HCT116 (cell line): ENCODE data around the gene TCEANC. TPM values are rescaled to one million over a fixed set of nuclear protein-coding genes. Genes with fewer than 3 reads are reported as not detected.

Experiments used
- ATAC-seq: fragments of 200-7000 bp; cut with Tn5 transposase; 2 replicates; pipeline ENCODE4 v1.9.1; 2020; ENCODE audit warnings: mild to moderate bottlenecking, moderate library complexity
- BruUV-seq: library from RNA; stranded (reverse); fragments of 400-500 nt; replicated peaks from 2 replicates; lab custom pipeline; 2021; lab: Mats Ljungman, UMichigan
- CTCF ChIA-PET: fragments of 300-600 bp; sonication (Branson Sonifier 250); formaldehyde crosslinking; loops from one replicate; lab custom pipeline; 2021; ENCODE audit warnings: antibody characterized with exemption; lab: Charles Lee
- POLR2A ChIA-PET: fragments of 300-600, 350-600 bp; sonication (Branson Sonifier 250); formaldehyde crosslinking; loops from one replicate; lab custom pipeline; 2021; ENCODE audit warnings: antibody characterized with exemption; lab: Charles Lee
- RAD21 ChIA-PET, 2 experiments: fragments of 300-600 bp; sonication (Branson Sonifier 250); formaldehyde crosslinking; loops; one replicate each; lab custom pipeline; 2023; ENCODE audit warnings: low total read pairs in 2 of 2; ENCODE audit not compliant: uncharacterized antibody in 2 of 2, unreplicated experiment in 2 of 2, low non-redundant PET in 1 of 2; lab: Charles Lee
- DNase-seq: peaks from one replicate; pipeline ENCODE4 v3.0.0-alpha.2; 2010; ENCODE audit warnings: low read depth, low spot score
- H2AFZ ChIP-seq: fragments of 200-600 bp; shearing (Covaris generic), sonication (generic); 2 replicates; pipeline ENCODE4 v1.6.1; 2017; ENCODE audit warnings: low read depth, mixed run types, mixed read lengths, antibody characterized with exemption, low read length; ENCODE audit not compliant: poor library complexity, severe bottlenecking
- H3K27ac ChIP-seq: 2 replicates; pipeline ENCODE4 v1.5.1; 2012; ENCODE audit warnings: low read depth, low read length
- H3K27me3 ChIP-seq: fragments of 200-600 bp; sonication (generic); 2 replicates; pipeline ENCODE4 v1.6.1; 2016; ENCODE audit warnings: mixed run types, low read length, mixed read lengths; ENCODE audit not compliant: insufficient read depth
- H3K36me3 ChIP-seq, 2 experiments: fragments of 200-500 bp in 1 of 2; fragments of 200-600 bp in 1 of 2; sonication (Bioruptor generic) in 1 of 2; sonication (generic) in 1 of 2; 2 replicates each; pipeline versions ENCODE4 v1.5.1 to v1.6.1; 2014 to 2016; ENCODE audit warnings: low read length in 2 of 2, inconsistent platforms in 1 of 2, mixed read lengths in 1 of 2, mixed run types in 1 of 2; ENCODE audit not compliant: insufficient read depth in 2 of 2, control insufficient read depth in 1 of 2
- H3K4me1 ChIP-seq, 2 experiments: fragments of 200-600 bp in 1 of 2; sonication (generic) in 1 of 2; 2 replicates each; pipeline versions ENCODE4 v1.5.1 to v1.6.1; 2012 to 2017; ENCODE audit warnings: low read length in 2 of 2, inconsistent platforms in 1 of 2, mild to moderate bottlenecking in 1 of 2, mixed read lengths in 1 of 2, mixed run types in 1 of 2, moderate library complexity in 1 of 2; ENCODE audit not compliant: insufficient read depth in 2 of 2, control insufficient read depth in 1 of 2
- H3K4me2 ChIP-seq: fragments of 200-600 bp; sonication (generic); 2 replicates; pipeline ENCODE4 v1.6.1; 2017; ENCODE audit warnings: mixed run types, low read length, mixed read lengths
- H3K4me3 ChIP-seq, 2 experiments: fragments of 200-600 bp in 1 of 2; sonication (generic) in 1 of 2; replicated peaks in 1 of 2; 2 replicates each; pipeline ENCODE4 v1.5.1; 2011 to 2016; ENCODE audit warnings: low read length in 2 of 2, control low read depth in 1 of 2, low read depth in 1 of 2, mild to moderate bottlenecking in 1 of 2, mixed read lengths in 1 of 2, mixed run types in 1 of 2
- H3K79me2 ChIP-seq: fragments of 200-600 bp; sonication (generic); 2 replicates; pipeline ENCODE4 v1.6.1; 2017; ENCODE audit warnings: mild to moderate bottlenecking, mixed run types, low read length, moderate library complexity, mixed read lengths; ENCODE audit not compliant: insufficient read depth
- H3K9ac ChIP-seq: fragments of 200-600 bp; sonication (generic); 2 replicates; pipeline ENCODE4 v1.6.1; 2016; ENCODE audit warnings: low read length, mixed read lengths
- H3K9me2 ChIP-seq: fragments of 200-600 bp; sonication (generic), shearing (Covaris generic); 2 replicates; pipeline ENCODE4 v1.6.1; 2017; ENCODE audit warnings: mixed run types, mild to moderate bottlenecking, moderate library complexity; ENCODE audit not compliant: insufficient read depth
- H3K9me3 ChIP-seq, 2 experiments: fragments of 200-500 bp in 1 of 2; fragments of 200-600 bp in 1 of 2; sonication (Bioruptor generic) in 1 of 2; sonication (generic) in 1 of 2; 2 replicates each; pipeline ENCODE4 v1.6.1; 2014 to 2017; ENCODE audit warnings: low read length in 2 of 2, mixed read lengths in 2 of 2, inconsistent platforms in 1 of 2, low read depth in 1 of 2, mild to moderate bottlenecking in 1 of 2, mixed run types in 1 of 2, moderate library complexity in 1 of 2; ENCODE audit not compliant: control insufficient read depth in 1 of 2, insufficient read depth in 1 of 2
- H4K20me1 ChIP-seq: fragments of 200-600 bp; sonication (generic), shearing (Covaris generic); 2 replicates; pipeline ENCODE4 v1.6.1; 2017; ENCODE audit warnings: mixed run types, mild to moderate bottlenecking, moderate library complexity; ENCODE audit not compliant: insufficient read depth
- CEBPB ChIP-seq: IDR thresholded peaks from 2 replicates; pipeline ENCODE4 v1.6.1; 2012; ENCODE audit warnings: low read depth
- CTCF ChIP-seq, 3 experiments: fragments of 200-600 bp in 1 of 3; sonication (generic) in 1 of 3; IDR thresholded peaks in 2 of 3; conservative IDR thresholded peaks in 1 of 3; 2 replicates each; pipeline ENCODE4 v1.5.1; 2012 to 2017; ENCODE audit warnings: low read depth in 2 of 3, low read length in 2 of 3, antibody characterized with exemption in 1 of 3, borderline replicate concordance in 1 of 3, control low read depth in 1 of 3, mild to moderate bottlenecking in 1 of 3, mixed read lengths in 1 of 3, mixed run types in 1 of 3, moderate library complexity in 1 of 3; ENCODE audit not compliant: insufficient read depth in 1 of 3
- ELF1 ChIP-seq: IDR thresholded peaks from 2 replicates; pipeline ENCODE4 v1.6.1; 2012; ENCODE audit warnings: low read depth, borderline replicate concordance
- EZH2 ChIP-seq: fragments of 200-600 bp; sonication (generic); IDR thresholded peaks from 2 replicates; pipeline ENCODE4 v1.6.1; 2017; ENCODE audit warnings: antibody characterized with exemption, mixed run types
- JUND ChIP-seq: IDR thresholded peaks from 2 replicates; pipeline ENCODE4 v1.6.1; 2012
- MAX ChIP-seq: IDR thresholded peaks from 2 replicates; pipeline ENCODE4 v1.6.1; 2012
- POLR2A ChIP-seq: IDR thresholded peaks from 2 replicates; pipeline ENCODE4 v1.7.0; 2011; ENCODE audit warnings: borderline replicate concordance; ENCODE audit not compliant: insufficient read depth, insufficient read length; ENCODE audit errors: extremely low read depth
- POLR2AphosphoS5 ChIP-seq: IDR thresholded peaks from 2 replicates; pipeline ENCODE4 v1.6.1; 2011; ENCODE audit warnings: mild to moderate bottlenecking, low read depth, low read length, moderate library complexity
- REST ChIP-seq: IDR thresholded peaks from 2 replicates; pipeline ENCODE4 v1.6.1; 2012; ENCODE audit warnings: low read depth
- SP1 ChIP-seq: IDR thresholded peaks from 2 replicates; pipeline ENCODE4 v1.6.1; 2012; ENCODE audit warnings: low read depth
- TCF7L2 ChIP-seq: IDR thresholded peaks from 2 replicates; pipeline ENCODE4 v1.7.0; 2011; ENCODE audit warnings: borderline replicate concordance, inconsistent platforms; ENCODE audit not compliant: insufficient read depth, insufficient read length; ENCODE audit errors: extremely low read depth
- ZFX ChIP-seq: fragments of 450-650 bp; IDR thresholded peaks from 2 replicates; pipeline ENCODE4 v1.6.1; 2017
- ZNF274 ChIP-seq: fragments of 200-500 bp; sonication (Bioruptor generic); IDR thresholded peaks from 2 replicates; pipeline ENCODE4 v1.6.1; 2014; ENCODE audit warnings: mild to moderate bottlenecking, low read depth, low read length, inconsistent platforms
- intact Hi-C: fragments of 100-400 bp; cut with micrococcal nuclease; formaldehyde crosslinking; loops from 2 replicates; pipeline ENCODE4 v1.10.0; 2022
- total RNA-seq: library from RNA; stranded (reverse); gene quantifications from one replicate; pipeline ENCODE4 v1.2.1, GENCODE V29; 2021; ENCODE audit not compliant: unreplicated experiment

Gene TCEANC
- total RNA-seq, 1 experiment from 2014 or later = 1.2 TPM

- DNase-seq (no peak), ATAC-seq (no peak)
- ChIA-PET RAD21 (no interaction called here), POLR2A (no interaction called here), CTCF (no interaction called here)
- Histone ChIP-seq H2AFZ (no peak overlapping the region), H3K9ac (no peak overlapping the region), H3K27ac (no peak overlapping the region), H3K4me3 (no peak overlapping the region), H4K20me1 (0 out of 2 replicates have a peak, but pooled peaks cover 4% of the 10 kb centered on the region), H3K9me3 (no peaks in the 10 kb centered on the region), H3K4me2 (peak overlapping the region; percentile 87), H3K9me2 (no peaks in the 10 kb centered on the region), H3K4me1 (peaks cover 40 to 53% of the 10 kb centered on the region in 2 experiments), H3K27me3 (no peaks in the 10 kb centered on the region), H3K79me2 (peaks cover 98% of the 10 kb centered on the region), H3K36me3 (no peaks in the 10 kb centered on the region)
- no TSS peak for BruUV-seq
- TF ChIP-seq ZFX (no peak), SP1 (no peak), JUND (no peak)
- intact Hi-C loops = loop anchor here (5.0 kb wide), 1 partner anchor 38 kb away; the partner anchor contains the start of genes OFD1 and TRAPPC2
Measured at GRCh38 chrX:13694359-13694758, 41.4 kb downstream of the TCEANC start.

GRCh38 chrX:13694983-13695382 lies 42.0 kb downstream of the TCEANC start:
- intact Hi-C loops = loop anchor here (5.0 kb wide), 1 partner anchor 37 kb away; the partner anchor contains the start of genes OFD1 and TRAPPC2
- TF ChIP-seq POLR2AphosphoS5 = no peak
- TF ChIP-seq EZH2 = no peak
- TF ChIP-seq ZNF274 = no peak
- TF ChIP-seq MAX = no peak
- no peak for TF ChIP-seq TCF7L2
- TF ChIP-seq ELF1 = no peak
- no peak for TF ChIP-seq ZFX
- TF ChIP-seq CEBPB = no peak
- TF ChIP-seq POLR2A = no peak
- no peak for TF ChIP-seq CTCF (IDR thresholded peaks at IDR 0.05 in 2 of 3, conservative IDR thresholded peaks at IDR 0.05 in 1 of 3; ENCODE audit: borderline replicate concordance in 1 of 3, insufficient read depth in 1 of 3, low read depth in 2 of 3, low read length in 2 of 3)
- TF ChIP-seq REST = no peak
- TF ChIP-seq SP1 = no peak
- no peak for TF ChIP-seq JUND

More at GRCh38 chrX:13694983-13695382, 42.0 kb downstream of the TCEANC start:
- Histone ChIP-seq H3K9me3 (no peaks in the 10 kb centered on the region), H2AFZ (no peak overlapping the region), H3K4me1 (peaks cover 40 to 52% of the 10 kb centered on the region in 2 experiments), H4K20me1 (0 out of 2 replicates have a peak, but pooled peaks cover 4% of the 10 kb centered on the region), H3K79me2 (peaks cover 97% of the 10 kb centered on the region), H3K9me2 (no peaks in the 10 kb centered on the region), H3K27ac (no peak overlapping the region), H3K4me2 (no peak overlapping the region), H3K27me3 (no peaks in the 10 kb centered on the region), H3K36me3 (no peaks in the 10 kb centered on the region), H3K4me3 (no peak overlapping the region), H3K9ac (no peak overlapping the region)
- CTCF ChIA-PET = no interaction called here
- DNase-seq = no peak
- ATAC-seq = no peak
- RAD21 ChIA-PET = no interaction called here
- POLR2A ChIA-PET = no interaction called here
- BruUV-seq = no TSS peak
